Peyer's patch (tissue), 4 donors: ENCODE data around the gene MT1M.
"Not testable (repeated sequence)": the region's sequence is repeated elsewhere in the genome, so short reads cannot be mapped to it uniquely, and the experiment has no call there.

Source experiments
- POLR2A ChIP-seq, 2 donors: fragments of 450-650 bp; IDR thresholded peaks; one replicate each; pipeline ENCODE4 v1.5.1; 2017; ENCODE audit warnings: antibody characterized with exemption in 2 of 2, mild to moderate bottlenecking in 2 of 2, moderate library complexity in 2 of 2
- TF ChIP-seq, protein P1 (sequence below), 6 experiments: fragments of 450-650 bp in 4 of 6; fragments of 200-600 bp in 2 of 6; sonication (generic) in 1 of 6; IDR thresholded peaks; one replicate each; pipeline ENCODE4 v1.5.1; 2017 to 2019; ENCODE audit warnings: antibody characterized with exemption in 6 of 6, mild to moderate bottlenecking in 3 of 6, moderate library complexity in 1 of 6

GRCh38 chr16:56621665-56622445 is 10.6 kb upstream of the MT1M start:
- not testable (repeated sequence) for TF ChIP-seq POLR2A (IDR thresholded peaks at IDR 0.05)
- TF ChIP-seq, protein P1, sequence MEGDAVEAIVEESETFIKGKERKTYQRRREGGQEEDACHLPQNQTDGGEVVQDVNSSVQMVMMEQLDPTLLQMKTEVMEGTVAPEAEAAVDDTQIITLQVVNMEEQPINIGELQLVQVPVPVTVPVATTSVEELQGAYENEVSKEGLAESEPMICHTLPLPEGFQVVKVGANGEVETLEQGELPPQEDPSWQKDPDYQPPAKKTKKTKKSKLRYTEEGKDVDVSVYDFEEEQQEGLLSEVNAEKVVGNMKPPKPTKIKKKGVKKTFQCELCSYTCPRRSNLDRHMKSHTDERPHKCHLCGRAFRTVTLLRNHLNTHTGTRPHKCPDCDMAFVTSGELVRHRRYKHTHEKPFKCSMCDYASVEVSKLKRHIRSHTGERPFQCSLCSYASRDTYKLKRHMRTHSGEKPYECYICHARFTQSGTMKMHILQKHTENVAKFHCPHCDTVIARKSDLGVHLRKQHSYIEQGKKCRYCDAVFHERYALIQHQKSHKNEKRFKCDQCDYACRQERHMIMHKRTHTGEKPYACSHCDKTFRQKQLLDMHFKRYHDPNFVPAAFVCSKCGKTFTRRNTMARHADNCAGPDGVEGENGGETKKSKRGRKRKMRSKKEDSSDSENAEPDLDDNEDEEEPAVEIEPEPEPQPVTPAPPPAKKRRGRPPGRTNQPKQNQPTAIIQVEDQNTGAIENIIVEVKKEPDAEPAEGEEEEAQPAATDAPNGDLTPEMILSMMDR (IDR thresholded peaks at IDR 0.05): not testable (repeated sequence)
